Muscle of leg (tissue), 11 donors: ENCODE results near the gene KCNK16. TPM values are rescaled to one million over a fixed set of nuclear protein-coding genes. Genes with fewer than 3 reads are reported as not detected.

ENCODE experiments used
- DNase-seq: peaks from one replicate; pipeline ENCODE4 v3.0.0; 2013
- H3K27ac ChIP-seq: one replicate; pipeline ENCODE4 v1.5.1; 2013; ENCODE audit warnings: mild to moderate bottlenecking, low read length, control low read depth
- H3K27me3 ChIP-seq: one replicate; pipeline ENCODE4 v1.6.1; 2013; ENCODE audit warnings: low read length; ENCODE audit not compliant: control insufficient read depth, insufficient read depth
- H3K36me3 ChIP-seq: one replicate; pipeline ENCODE4 v1.6.1; 2013; ENCODE audit warnings: low read length; ENCODE audit not compliant: control insufficient read depth, insufficient read depth
- H3K4me1 ChIP-seq: one replicate; pipeline ENCODE4 v1.6.1; 2013; ENCODE audit warnings: low read length; ENCODE audit not compliant: control insufficient read depth, insufficient read depth
- H3K4me3 ChIP-seq: one replicate; pipeline ENCODE4 v1.5.1; 2013; ENCODE audit warnings: low read length, control low read depth
- H3K9me3 ChIP-seq: replicated peaks from 2 replicates; pipeline ENCODE4 v1.6.1; 2013; ENCODE audit warnings: low read depth, low read length; ENCODE audit not compliant: control insufficient read depth
- WGBS: methylation state at CpG from one replicate; pipeline ENCODE4 v1.1.5; 2013; ENCODE audit warnings: missing lambda C conversion rate; ENCODE audit not compliant: insufficient coverage; 5-methylcytosine and 5-hydroxymethylcytosine counted together
- polyA plus RNA-seq, 8 donors: library from polyadenylated mRNA; unstranded; fragments of 120-200 nt; gene quantifications; one replicate each; pipeline versions ENCODE4 v1.2.1 to v1.2.3, GENCODE V29; 2013; ENCODE audit warnings: inconsistent platforms in 1 of 8, low replicate concordance in 1 of 8; ENCODE audit not compliant: insufficient read length in 8 of 8, insufficient read depth in 1 of 8
- total RNA-seq: library from RNA; stranded (reverse); fragments of 120-200 nt; gene quantifications from one replicate; pipeline ENCODE4 v1.2.4, GENCODE V29; 2013

Gene KCNK16
- total and polyA plus RNA-seq, 9 donors: 0.20 to 0.34 TPM; not detected in 7

DNA sequence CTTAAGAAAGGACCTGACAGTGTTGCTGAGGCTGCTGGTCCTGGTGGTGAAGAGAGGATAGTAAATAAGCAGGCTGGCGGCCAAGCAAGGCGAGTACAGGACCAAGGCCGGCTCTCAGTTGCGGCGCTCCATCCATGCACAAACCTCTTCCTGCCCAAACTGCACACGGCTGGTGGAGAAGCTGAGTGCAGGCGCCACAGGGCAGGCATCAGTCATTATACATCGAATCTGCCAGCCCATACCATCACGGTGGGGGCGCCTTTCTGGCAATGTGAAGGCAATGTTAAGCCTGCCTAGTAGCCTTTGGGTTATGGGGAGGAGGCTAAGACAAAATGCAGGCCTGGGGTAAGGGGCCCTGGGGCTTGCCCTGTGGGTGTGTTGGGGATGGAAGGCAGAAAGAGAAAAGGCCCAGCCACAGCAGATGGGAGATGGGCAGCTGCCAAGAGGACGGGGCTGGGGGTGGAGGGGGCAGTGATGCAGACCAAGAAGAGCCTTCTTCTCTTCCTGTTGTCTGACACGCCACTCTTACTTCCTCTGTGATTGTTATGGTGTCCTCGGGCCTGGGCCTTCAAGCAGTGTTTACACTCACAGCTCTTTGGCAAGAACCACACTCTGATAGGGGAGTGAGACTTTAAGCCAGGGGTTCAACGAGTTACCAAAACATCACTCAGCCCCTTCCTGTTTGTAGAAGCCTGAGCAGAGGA, 20.3 kb upstream of the KCNK16 start:
- Histone ChIP-seq H3K9me3 (no peaks in the 10 kb centered on the region), H3K4me3 (no peak overlapping the region), H3K4me1 (peaks cover 22% of the 10 kb centered on the region), H3K36me3 (no peaks in the 10 kb centered on the region), H3K27ac (no peak overlapping the region), H3K27me3 (peaks cover 8% of the 10 kb centered on the region)
- DNase-seq: no peak
- WGBS: 89% methylated on average over 10 of the region's 14 CpGs

DNA sequence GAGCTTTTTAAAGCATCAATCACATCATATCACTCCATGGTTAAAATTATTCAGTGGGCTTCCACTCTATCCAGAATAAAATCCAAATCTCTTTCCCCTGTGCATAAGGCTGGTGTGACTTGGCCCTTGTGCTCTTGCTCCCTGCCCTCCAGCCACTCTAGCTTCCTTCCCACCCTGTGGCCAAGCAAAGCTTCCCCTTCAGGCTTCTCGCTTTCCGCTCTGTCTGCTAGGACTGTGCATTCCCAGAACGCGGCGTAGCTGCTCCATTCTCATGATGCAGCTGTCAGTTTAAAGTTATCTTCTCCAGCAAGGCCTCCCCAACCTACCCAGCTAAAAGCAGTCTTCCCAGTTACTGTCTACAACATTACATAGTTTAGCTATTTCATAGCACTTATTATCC, 19.4 kb upstream of the KCNK16 start:
- 85% methylated on average over 5 of the region's 5 CpGs for WGBS
- H3K36me3 ChIP-seq: no peaks in the 10 kb centered on the region
- peaks cover 19% of the 10 kb centered on the region for H3K4me1 ChIP-seq
- H3K9me3 ChIP-seq: no peaks in the 10 kb centered on the region
- H3K27ac ChIP-seq: no peak overlapping the region
- DNase-seq: no peak
- peaks cover 8% of the 10 kb centered on the region for H3K27me3 ChIP-seq
- no peak overlapping the region for H3K4me3 ChIP-seq

DNA sequence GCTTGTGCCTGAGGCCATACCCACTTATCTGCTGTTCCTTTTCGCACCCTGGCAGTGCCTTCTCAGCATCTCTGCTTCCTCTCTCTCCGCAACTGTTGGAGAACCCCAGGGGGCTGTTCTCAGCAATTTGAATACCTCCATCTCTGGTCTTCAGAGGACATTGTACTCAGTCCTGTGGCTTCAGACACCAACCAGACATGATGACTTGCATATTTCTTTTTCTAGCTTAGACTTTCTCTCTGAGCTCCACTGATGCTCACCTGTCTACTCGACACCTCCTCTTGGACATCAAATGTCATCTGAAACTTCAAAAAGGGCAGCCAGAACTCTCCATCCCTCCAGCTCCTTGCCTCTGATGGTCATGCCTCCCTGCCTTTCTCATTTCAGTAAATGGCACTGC, 18.9 kb upstream of the KCNK16 start:
- H3K27me3 ChIP-seq: peaks cover 8% of the 10 kb centered on the region
- WGBS: 81% methylated on average over 3 of the region's 3 CpGs
- no peak overlapping the region for H3K27ac ChIP-seq
- DNase-seq: no peak
- H3K4me3 ChIP-seq: no peak overlapping the region
- H3K9me3 ChIP-seq: no peaks in the 10 kb centered on the region
- H3K36me3 ChIP-seq: no peaks in the 10 kb centered on the region
- peaks cover 19% of the 10 kb centered on the region for H3K4me1 ChIP-seq

DNA sequence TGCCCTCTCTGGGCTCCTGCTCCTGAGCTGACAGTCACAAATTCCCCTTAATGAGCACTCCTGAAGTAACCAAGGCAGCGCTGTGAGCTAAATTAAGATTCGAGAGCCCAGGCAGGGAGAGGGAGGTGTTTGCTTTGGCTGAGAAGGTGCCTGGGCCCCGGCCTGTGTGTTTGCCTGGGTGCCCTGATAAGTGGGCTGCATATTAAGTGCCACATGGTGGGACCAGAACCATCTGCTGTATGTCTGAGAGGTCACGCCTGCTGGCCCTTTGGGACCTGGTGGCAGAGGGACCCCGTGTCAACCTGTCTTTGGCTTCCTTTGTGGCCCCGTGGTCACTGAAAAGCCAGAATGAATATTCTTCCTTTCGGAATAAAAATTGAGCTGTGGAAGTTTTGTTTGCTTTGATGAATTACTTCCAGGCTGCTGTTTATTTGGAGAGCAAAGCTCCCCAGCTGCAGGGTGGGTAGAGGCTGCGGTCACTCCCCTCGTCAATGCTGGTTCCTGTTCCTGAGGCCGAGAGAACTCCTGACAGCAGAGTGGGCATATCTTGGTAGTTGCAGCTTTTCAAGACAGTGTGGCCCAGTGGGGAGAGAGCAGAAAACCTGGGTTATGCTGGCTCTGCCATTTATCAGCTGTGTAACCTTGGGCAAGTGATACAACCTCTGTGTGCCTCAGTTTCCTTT, 17.5 kb upstream of the KCNK16 start:
- no peak overlapping the region for H3K4me3 ChIP-seq
- DNase-seq: peak; percentile 44
- no peaks in the 10 kb centered on the region for H3K36me3 ChIP-seq
- H3K4me1 ChIP-seq: peaks cover 19% of the 10 kb centered on the region
- H3K27ac ChIP-seq: no peak overlapping the region
- no peaks in the 10 kb centered on the region for H3K9me3 ChIP-seq
- WGBS: 13% methylated on average over 9 of the region's 10 CpGs
- H3K27me3 ChIP-seq: peaks cover 12% of the 10 kb centered on the region

DNA sequence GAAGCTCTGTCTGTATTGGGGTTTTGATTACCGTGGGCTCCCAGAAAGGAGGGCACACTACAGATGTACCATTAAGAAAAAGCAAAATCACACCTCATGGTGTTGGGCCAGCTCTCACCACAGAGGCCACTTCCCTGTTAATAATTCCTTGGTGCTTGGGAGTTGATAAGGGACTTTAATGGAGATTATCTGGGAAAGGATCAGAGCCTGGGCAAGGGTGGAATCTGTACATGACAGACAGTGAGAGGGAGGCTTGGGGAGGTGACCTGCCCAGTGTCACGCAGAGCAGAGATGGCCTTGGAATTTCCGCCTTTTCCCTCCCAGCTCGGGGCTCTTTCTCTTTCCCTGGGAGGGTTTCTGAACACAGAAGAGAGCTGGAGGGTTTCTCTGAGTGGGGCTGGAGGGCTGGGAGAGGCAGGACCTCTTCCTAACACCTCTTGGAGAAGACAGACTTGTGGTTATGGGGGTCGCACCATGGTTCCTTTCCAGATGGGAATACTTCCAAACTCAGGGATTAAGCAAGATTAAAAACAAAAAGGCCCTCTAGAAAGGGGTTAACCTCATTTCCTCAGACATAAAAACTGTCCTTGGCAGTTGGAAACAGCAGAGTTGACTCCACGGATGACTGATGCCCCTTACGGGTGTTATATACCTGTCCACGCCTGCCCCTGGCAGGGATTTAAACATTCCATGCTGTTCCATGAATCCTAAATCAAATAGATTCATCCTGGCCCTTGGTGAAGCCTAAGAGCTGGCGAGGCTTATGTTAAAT, 16.8 kb upstream of the KCNK16 start:
- 40% methylated on average over 5 of the region's 9 CpGs for WGBS
- Histone ChIP-seq H3K27me3 (peaks cover 12% of the 10 kb centered on the region), H3K9me3 (no peaks in the 10 kb centered on the region), H3K36me3 (no peaks in the 10 kb centered on the region), H3K27ac (no peak overlapping the region), H3K4me3 (no peak overlapping the region), H3K4me1 (peaks cover 19% of the 10 kb centered on the region)
- no peak for DNase-seq

DNA sequence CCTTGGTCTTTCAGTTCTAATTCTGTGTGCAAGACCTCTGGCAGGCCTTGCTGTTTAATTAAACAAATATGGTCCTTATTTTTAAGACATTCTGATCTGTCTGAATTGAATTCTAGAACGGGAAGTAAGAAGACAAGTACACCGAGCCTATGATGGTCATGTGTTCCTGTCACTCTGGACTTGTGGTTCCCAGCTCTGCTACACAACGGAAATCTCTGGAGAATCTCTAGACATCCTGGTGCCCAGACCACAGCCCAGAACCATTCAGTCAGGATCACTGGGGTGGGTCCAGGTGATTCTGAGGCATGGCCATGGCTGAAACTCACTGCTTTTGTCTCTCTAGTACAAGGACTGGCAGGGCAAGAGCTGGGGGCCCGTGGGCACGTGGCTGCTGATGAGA, 15.9 kb upstream of the KCNK16 start:
- peak; percentile 43 for DNase-seq
- no peak overlapping the region for H3K4me3 ChIP-seq
- peaks cover 12% of the 10 kb centered on the region for H3K27me3 ChIP-seq
- 66% methylated on average over 3 of the region's 5 CpGs for WGBS
- no peaks in the 10 kb centered on the region for H3K36me3 ChIP-seq
- no peak overlapping the region for H3K27ac ChIP-seq
- H3K9me3 ChIP-seq: no peaks in the 10 kb centered on the region
- peaks cover 16% of the 10 kb centered on the region for H3K4me1 ChIP-seq

DNA sequence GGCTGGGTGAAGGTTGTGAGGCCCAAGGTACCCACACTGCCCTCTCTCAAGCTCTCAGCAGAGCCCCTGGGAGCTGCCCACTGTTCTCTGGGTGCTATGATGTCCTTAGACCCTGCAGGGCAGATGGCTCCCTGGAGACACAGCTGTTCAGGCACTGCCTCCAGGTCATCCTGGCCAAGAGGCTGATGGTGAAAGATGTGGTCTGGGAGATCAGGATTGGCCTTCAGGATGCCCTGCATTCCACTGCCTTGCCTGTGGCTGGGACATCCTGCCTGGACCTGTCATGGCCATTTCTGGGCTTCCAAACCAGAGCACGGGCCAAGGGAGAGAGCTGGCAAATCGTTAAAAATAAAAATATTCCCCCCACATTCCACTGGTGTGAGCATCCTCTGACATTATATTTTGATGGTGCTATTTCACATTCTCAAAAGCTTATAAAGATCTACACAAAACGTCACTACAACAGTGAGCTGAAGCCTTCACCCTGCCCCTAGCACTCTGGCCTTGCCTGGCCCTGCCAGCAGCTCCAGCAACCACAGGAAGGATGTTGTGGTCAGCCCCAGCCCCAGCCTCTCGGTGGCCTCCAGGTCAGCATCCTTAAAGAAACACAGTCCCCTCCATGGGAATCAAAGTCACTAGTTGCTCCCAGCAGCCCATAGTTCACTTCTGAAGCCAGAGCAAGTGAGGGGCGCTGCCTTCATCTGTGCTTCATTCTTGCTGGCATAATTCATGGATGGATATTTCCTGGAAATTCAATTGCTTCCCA, 13.5 kb upstream of the KCNK16 start:
- H3K27ac ChIP-seq: no peak overlapping the region
- no peak overlapping the region for H3K4me3 ChIP-seq
- 53% methylated on average over 2 of the region's 5 CpGs for WGBS
- no peaks in the 10 kb centered on the region for H3K9me3 ChIP-seq
- DNase-seq: no peak
- H3K27me3 ChIP-seq: peaks cover 9% of the 10 kb centered on the region
- H3K4me1 ChIP-seq: peaks cover 7% of the 10 kb centered on the region
- H3K36me3 ChIP-seq: no peaks in the 10 kb centered on the region

DNA sequence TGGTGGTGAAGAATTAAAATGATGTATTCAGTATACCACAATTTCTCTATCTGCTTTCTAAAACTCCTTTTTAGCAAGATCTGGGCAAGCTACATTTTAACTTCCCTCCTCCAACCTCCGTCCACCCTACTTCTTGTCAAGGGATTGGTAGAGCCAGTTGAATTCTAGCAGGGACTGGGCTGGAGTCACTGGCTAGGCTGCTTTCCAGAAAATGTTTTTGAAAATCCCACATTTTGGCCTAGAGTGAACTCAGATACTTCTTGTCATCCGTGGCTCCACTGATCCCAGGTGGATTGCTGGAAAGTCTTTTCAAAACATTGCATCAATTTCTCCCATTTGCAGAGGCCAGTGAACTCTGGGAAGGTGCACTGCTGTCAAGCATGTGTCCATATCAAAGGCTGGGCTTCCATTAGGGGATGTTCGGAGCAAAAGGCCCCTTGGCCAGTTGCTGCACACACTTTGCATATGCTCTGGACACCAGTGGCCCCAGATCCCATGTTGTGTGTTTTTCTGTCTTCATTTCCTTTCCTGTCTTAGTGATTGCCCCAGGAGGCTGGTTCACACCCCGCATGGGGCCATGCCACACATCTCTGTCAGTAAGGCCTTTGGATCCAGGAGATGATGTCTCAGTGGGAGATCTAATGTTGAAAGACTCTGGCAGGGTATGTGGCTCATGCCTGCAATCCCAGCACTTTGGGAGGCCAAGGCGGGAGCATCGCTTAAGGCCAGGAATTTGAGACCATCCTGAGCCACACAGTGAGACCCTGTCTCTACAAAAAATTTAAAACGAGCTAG, 11.3 kb upstream of the KCNK16 start:
- WGBS: 70% methylated on average over 5 of the region's 7 CpGs
- Histone ChIP-seq H3K27ac (no peak overlapping the region), H3K4me1 (no peaks in the 10 kb centered on the region), H3K27me3 (peaks cover 7% of the 10 kb centered on the region), H3K36me3 (no peaks in the 10 kb centered on the region), H3K9me3 (no peaks in the 10 kb centered on the region), H3K4me3 (no peak overlapping the region)
- peak; percentile 33 for DNase-seq

DNA sequence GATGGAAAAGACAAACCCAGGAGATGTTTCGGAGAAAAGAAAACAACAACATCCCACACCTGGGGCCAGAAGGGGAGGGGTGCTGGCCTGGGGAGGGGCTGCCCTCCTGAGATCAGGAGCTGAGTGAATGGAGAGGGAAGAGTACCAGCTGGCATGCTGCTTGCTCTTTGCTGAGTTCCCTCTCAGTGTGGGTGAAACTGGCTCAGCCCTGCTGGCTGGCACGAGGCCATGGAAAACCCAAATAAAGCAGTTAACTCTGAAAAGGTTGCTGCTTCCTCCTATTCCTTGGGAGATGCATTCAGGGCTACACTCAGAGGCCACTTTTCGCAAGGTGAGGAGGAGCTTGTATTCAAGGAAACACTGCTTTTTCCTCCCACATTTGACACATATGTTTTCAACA, 8.0 kb upstream of the KCNK16 start:
- WGBS: 83% methylated on average over 1 of the region's 3 CpGs
- peak; percentile 49 for DNase-seq
- peaks cover 3% of the 10 kb centered on the region for H3K27me3 ChIP-seq

More for the DNA sequence above, 8.0 kb upstream of the KCNK16 start:
- no peak overlapping the region for H3K27ac ChIP-seq
- no peaks in the 10 kb centered on the region for H3K4me1 ChIP-seq
- no peaks in the 10 kb centered on the region for H3K9me3 ChIP-seq
- no peaks in the 10 kb centered on the region for H3K36me3 ChIP-seq
- no peak overlapping the region for H3K4me3 ChIP-seq
